ENCODE measurements around the gene ABCC9.

ABCC9 gene

GRCh38 chr12:21940549-21941505, at the start of gene ABCC9:
ABCC9 (minus strand) TSS chr12:21941426; CDS start chr12:21936674, 4,752 bp downstream.
- DNase-seq, result peak; percentile 26 to 39

DNA sequence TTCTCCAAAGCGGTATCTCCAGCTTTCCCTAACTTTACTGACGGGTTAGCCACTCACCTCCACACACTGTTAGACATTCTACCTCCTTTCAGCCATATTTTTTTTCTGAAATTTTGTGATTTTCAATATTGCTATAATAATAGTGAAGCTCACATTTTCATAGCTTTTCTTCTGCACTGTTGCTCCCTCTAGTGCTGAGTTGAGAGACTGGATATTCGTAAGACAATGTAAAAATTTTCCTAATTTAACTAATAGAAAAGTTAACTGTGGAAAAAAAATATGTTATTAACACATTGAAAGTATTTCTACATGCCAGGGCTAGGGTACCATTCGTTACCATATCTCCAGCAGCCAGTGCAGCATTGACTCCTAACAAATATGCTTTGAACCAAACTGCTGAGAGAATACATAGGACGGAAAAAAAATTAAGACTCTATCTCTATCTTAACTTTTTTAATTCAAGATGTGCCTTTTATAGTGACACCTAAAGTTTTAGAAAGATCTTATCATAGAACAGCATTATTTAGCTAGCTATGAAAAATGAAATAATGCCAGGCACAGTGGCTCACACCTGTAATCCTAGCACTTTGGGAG, 48.7 kb upstream of the ABCC9 start:
- no peak for DNase-seq

DNA sequence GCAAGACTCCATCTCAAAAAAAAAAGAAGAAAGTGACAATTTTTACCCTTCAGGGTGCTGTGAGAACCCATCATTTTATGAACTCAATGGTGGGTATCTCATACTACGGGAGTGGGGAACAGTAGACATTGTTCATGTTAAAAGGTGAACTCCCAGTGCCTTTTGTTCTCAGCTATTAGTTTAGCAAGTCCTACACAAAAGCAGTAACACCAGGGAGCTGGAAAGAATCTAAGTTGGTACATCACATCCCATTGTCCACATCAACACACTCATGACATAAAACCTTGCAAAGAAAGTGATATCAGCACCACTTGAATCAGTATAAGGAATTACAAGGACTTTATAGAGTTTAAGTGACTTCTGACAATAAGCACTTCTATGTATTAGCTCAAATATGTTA, 47.4 kb upstream of the ABCC9 start:
- DNase-seq, result no peak

DNA sequence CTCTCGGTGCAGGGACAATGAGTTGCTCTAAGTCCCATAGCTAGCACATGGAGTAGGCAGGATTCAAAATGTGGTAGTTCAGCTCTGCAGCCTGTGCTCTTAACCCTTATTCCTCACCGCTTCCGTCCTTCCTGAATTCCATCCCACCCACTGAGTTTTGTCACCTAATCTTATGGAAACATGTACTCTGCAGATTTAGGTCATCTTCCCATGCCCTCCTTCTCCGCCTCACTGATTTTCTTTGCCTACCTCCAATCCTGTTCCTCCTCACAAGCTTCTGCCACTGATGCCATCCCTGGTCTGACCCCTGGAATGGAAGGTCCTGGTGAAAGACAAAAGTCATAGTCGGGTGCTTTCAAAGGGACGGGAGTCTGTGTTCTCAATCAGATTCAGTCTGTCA, 46.5 kb upstream of the ABCC9 start:
- no peak for DNase-seq

- no peak for DNase-seq
Measured at GRCh38 chr12:21985155-21985554, 43.9 kb upstream of the ABCC9 start.

- no peak for DNase-seq
Measured at GRCh38 chr12:21984375-21984774, 43.1 kb upstream of the ABCC9 start.

GRCh38 chr12:21983095-21983494, 41.9 kb upstream of the ABCC9 start:
- no peak for DNase-seq

DNA sequence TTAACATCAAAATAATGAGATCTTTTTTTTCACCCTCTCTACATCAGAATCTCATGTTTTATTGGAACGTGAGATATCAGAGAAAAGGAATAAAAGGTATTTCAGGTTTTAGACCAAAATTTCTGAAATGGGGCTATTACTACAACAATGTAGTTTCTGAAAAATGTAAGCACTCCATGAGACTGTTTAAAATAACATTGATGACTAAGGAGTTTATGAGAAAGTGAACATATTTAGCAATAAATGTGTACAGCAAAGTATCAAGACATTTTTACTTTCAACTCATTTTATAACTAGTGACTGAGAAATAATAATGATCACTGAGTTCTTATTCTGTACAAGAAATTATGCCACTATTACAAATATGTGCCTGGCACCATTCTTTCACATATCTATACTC, 39.3 kb upstream of the ABCC9 start:
- DNase-seq, result no peak

GRCh38 chr12:21975293-21975692, 34.1 kb upstream of the ABCC9 start:
- no peak for DNase-seq

DNA sequence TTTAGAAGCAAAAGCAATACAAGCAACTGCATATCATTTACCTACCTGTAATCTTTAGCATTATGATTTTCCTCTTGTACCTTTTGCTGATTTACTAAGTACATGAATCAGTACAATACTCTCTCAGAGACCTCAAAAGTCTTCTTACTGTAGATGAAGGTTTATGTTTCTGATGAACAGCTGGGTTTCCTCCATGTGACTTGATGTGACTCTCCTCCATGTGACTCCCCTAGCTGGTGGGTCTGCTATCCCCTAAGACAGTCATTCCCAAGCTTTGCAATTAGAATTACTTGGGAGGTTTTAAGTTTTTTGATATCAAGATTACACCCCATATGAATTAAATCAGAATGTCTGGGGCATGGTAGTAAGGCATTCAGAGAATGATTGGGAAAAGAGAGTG, 32.0 kb upstream of the ABCC9 start:
- DNase-seq, result no peak

DNA sequence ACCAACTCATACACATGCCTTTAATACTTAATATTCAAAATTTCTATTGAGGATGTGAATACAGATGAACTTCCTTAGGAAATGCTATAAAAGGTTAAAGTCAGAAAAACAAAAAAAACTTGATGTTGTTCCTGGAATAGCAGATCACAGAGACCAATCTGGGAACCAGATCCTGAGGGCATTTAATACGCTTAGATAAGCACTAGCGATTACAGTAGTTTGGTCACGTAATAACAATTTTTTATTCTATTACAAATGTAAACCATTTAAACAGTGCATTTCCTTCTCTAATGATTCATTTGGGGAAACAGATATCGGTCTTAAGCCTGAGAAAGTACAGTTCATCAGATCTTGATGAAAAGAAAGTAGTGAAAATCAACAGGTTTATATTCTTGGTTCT, 30.8 kb upstream of the ABCC9 start:
- no peak for DNase-seq

DNA sequence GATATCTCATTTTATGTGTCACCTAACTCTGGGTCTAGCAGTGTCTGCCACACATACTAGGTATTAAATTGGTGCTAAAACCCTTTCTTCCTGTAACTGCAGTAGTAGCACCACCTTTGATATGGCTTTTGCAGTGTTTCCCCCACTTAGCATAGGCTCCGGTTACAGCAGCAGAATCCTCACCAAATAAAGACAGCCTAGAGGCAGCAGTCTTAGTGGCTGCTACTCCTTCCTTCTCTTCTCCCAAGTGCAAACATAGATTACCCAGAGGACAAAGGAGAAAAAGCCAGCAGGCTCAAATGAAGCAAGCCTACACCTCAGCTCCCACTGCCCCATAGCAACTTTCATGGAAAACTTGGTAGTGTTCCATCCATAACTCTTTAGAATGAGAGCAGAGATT, 30.1 kb upstream of the ABCC9 start:
- no peak for DNase-seq

DNA sequence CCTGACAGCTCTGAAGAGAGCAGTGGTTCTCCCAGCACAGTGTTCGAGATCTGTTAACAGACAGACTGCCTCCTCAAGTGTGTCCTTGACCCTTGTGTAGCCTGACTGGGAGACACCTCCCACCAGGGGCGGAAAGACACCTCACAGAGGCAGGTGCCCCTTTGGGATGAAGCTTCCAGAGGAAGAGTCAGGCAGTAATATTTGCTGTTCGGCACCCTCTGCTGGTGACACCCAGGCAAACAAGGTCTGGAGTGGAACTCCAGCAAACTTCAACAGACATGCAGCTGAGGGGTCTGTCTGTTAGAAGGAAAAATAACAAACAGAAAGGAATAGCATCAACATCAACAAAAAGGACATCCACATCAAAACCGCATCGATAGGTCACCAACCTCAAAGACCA, 21.6 kb upstream of the ABCC9 start:
- no peak for DNase-seq

DNA sequence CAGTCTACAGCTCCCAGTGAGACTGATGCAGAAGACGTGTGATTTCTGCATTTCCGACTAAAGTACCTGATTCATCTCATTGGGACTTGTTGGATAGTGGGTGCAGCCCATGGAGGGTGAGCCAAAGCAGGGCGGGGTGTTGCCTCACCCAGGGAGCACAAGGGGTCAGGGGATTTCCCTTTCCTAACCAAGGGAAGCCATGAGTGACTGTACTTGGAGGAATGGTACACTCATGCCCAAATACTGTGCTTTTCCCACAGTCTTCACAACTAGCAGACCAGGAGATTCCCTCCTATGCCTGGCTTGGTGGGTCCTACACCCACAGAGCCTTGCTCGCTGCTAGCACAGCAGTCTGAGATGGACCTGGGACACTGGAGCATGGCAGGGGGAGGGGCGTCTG, 21.0 kb upstream of the ABCC9 start:
- DNase-seq, result no peak

GRCh38 chr12:21950649-21951048, 9.4 kb upstream of the ABCC9 start:
- no peak for DNase-seq

DNA sequence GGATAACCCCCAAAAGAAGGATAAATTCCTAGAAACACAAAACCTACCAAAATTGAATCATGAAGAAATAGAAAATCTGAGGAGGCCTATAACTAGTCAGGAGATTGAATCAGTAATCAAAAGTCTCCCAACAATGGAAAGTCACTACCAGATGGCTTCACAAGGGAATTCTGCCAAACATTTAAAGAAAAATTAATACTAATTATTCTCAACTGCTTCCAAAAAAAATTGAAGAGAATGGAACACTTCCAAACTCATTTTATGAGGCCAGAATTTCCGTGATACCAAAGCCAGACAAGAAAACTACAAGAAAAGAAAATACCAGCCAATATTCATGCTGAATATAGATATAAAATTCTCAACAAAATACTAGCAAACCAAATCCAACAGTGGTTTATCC, 7.8 kb upstream of the ABCC9 start:
- no peak for DNase-seq

GRCh38 chr12:21946983-21947382, 5.8 kb upstream of the ABCC9 start:
- no peak for DNase-seq

- DNase-seq, result no peak
Measured at GRCh38 chr12:21945002-21945401, 3.8 kb upstream of the ABCC9 start.

- no peak for DNase-seq
Measured at GRCh38 chr12:21942377-21942703, 1.1 kb upstream of the ABCC9 start.

- no peak for DNase-seq
Measured at GRCh38 chr12:21941506-21942376, 515 bp upstream of the ABCC9 start.

- no peak for DNase-seq
Measured at GRCh38 chr12:21939435-21939834, 1.8 kb downstream of the ABCC9 start.

DNA sequence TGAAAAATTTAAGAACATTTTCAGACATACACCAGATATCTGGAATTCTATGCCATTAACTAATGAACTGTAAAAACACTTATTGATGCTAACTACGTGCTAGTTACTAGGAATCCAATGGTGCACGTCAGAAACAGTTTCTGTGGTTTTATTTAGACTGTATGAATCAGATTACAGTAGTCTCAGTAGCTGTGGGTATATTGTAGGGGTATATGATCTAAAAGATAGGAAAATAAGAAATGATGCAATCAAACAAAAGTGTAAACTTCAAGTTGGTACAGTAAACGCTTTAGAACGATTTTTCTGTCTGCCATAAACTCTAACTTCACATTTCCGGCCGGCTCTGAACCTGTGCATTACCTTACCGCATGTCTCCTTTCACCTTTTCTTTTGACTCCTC, 2.3 kb downstream of the ABCC9 start:
- no peak for DNase-seq

DNA sequence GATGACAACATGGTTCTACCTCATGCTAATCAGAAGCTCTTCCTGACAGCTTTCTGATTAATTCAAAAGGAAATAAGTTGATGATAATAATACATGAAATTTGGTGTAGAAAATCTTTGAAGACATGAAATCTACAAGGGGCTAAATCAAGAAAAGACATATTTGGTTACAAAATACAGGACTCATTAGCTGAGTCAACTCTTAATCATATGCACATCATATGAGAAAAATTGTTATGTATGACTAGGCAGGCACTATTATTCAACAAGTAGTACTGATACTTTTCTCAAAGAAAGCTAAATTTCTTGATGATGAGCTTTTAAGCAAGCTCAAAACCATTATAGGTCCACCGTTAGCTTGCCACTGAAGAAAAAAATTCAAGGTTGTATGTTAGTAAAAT, 7.1 kb downstream of the ABCC9 start:
- no peak for DNase-seq

DNA sequence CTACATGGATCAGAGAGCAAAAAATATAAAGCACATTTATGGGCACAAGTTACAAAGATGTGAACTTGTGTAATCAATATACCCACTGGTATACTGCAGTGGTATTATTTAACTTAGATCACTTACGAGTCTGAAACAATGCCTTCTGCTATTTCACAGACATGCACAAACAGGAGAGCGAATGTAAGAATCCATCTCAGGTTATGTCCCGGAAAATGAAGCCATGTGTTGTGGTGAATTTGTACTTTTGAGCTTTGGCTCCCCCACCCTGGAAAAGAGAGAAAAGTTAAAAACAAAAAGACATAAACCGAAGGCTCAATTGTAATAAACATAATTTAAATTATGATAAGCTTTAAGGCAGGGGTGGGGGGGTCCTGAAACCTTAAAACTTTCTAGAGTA, 7.6 kb downstream of the ABCC9 start:
- no peak for DNase-seq

All from activated T-cell treated with anti-CD3 and anti-CD28 coated beads, Interleukin-2, amount 50 U/mL, for 48 hours (primary cell).